SK-N-SH (cell line): ENCODE results near the gene GALK2. TPM values are rescaled to one million over a fixed set of nuclear protein-coding genes. Genes with fewer than 3 reads are reported as not detected.

Experiments
- CTCF ChIA-PET: fragments of 300-600, 350-600 bp; formaldehyde crosslinking; extraction: SDS; loops from one replicate; lab custom pipeline; 2021; lab: Yijun Ruan, JAX
- POLR2A ChIA-PET: fragments of 350-600 bp; sonication (Branson Sonifier 250); formaldehyde crosslinking; extraction: SDS; loops from one replicate; lab custom pipeline; 2020; ENCODE audit warnings: antibody characterized with exemption, inconsistent platforms; lab: Yijun Ruan, JAX
- DNase-seq: peaks from one replicate; pipeline ENCODE4 v3.0.0; 2012
- H2AFZ ChIP-seq: fragments of 200-600 bp; sonication (generic); 2 replicates; pipeline ENCODE4 v1.8.1; 2016; ENCODE audit warnings: antibody characterized with exemption, mild to moderate bottlenecking, low read depth
- H3F3A ChIP-seq: fragments of 200-600 bp; sonication (generic); replicated peaks from 2 replicates; pipeline ENCODE3; 2016; ENCODE audit warnings: antibody characterized with exemption, mild to moderate bottlenecking; ENCODE audit not compliant: insufficient read depth
- H3K27ac ChIP-seq, 2 experiments: fragments of 200-500 bp in 1 of 2; fragments of 200-600 bp in 1 of 2; sonication (Bioruptor generic) in 1 of 2; sonication (generic), shearing (Covaris generic) in 1 of 2; 2 replicates each; pipeline versions ENCODE4 v1.5.1 to v1.6.1; 2014 to 2016; ENCODE audit warnings: low read depth in 2 of 2, inconsistent platforms in 1 of 2, low read length in 1 of 2, mild to moderate bottlenecking in 1 of 2, mixed read lengths in 1 of 2
- H3K27me3 ChIP-seq: fragments of 200-600 bp; sonication (generic), shearing (Covaris generic); 2 replicates; pipeline ENCODE4 v1.6.1; 2016; ENCODE audit warnings: mixed run types; ENCODE audit not compliant: insufficient read depth
- H3K36me3 ChIP-seq, 2 experiments: fragments of 200-500 bp in 1 of 2; fragments of 200-600 bp in 1 of 2; sonication (Bioruptor generic) in 1 of 2; sonication (generic) in 1 of 2; replicated peaks in 1 of 2; 2 replicates each; pipeline versions ENCODE3 to v1.5.1; 2014 to 2016; ENCODE audit warnings: low read length in 1 of 2, mild to moderate bottlenecking in 1 of 2; ENCODE audit not compliant: insufficient read depth in 2 of 2, control insufficient read depth in 1 of 2
- H3K4me1 ChIP-seq, 2 experiments: fragments of 200-500 bp in 1 of 2; fragments of 200-600 bp in 1 of 2; sonication (Bioruptor generic) in 1 of 2; sonication (generic), shearing (Covaris generic) in 1 of 2; 2 replicates each; pipeline versions ENCODE4 v1.5.1 to v1.6.1; 2014 to 2016; ENCODE audit warnings: low read depth in 1 of 2, low read length in 1 of 2, mixed run types in 1 of 2; ENCODE audit not compliant: insufficient read depth in 2 of 2, control insufficient read depth in 1 of 2
- H3K4me2 ChIP-seq: fragments of 200-600 bp; sonication (generic), shearing (Covaris generic); 2 replicates; pipeline ENCODE4 v1.6.1; 2017; ENCODE audit warnings: mixed run types
- H3K4me3 ChIP-seq, 2 experiments: fragments of 200-500 bp in 1 of 2; fragments of 200-600 bp in 1 of 2; sonication (Bioruptor generic) in 1 of 2; sonication (generic), shearing (Covaris generic) in 1 of 2; 2 replicates each; pipeline versions ENCODE4 v1.5.1 to v1.8.1; 2014 to 2016; ENCODE audit warnings: low read depth in 2 of 2, inconsistent platforms in 1 of 2, low read length in 1 of 2, mild to moderate bottlenecking in 1 of 2, mixed read lengths in 1 of 2, moderate library complexity in 1 of 2
- H3K79me2 ChIP-seq: fragments of 200-600 bp; sonication (generic); 2 replicates; pipeline ENCODE4 v1.8.1; 2017; ENCODE audit warnings: mild to moderate bottlenecking; ENCODE audit not compliant: insufficient read depth
- H3K9ac ChIP-seq: fragments of 200-600 bp; sonication (generic); 2 replicates; pipeline ENCODE4 v1.6.1; 2017; ENCODE audit warnings: mixed run types
- H3K9me2 ChIP-seq: fragments of 200-600 bp; sonication (generic); 2 replicates; pipeline ENCODE4 v1.6.1; 2017; ENCODE audit warnings: mixed run types
- H3K9me3 ChIP-seq: fragments of 200-600 bp; sonication (generic); 2 replicates; pipeline ENCODE4 v1.6.1; 2017; ENCODE audit warnings: mixed run types, mild to moderate bottlenecking, moderate library complexity
- H4K20me1 ChIP-seq: fragments of 200-600 bp; sonication (generic); 2 replicates; pipeline ENCODE4 v1.6.1; 2017; ENCODE audit warnings: mild to moderate bottlenecking, mixed run types; ENCODE audit not compliant: insufficient read depth
- CHD2 ChIP-seq: fragments of 150-350 bp; IDR thresholded peaks from 2 replicates; pipeline ENCODE4 v1.6.1; 2018; ENCODE audit warnings: low read length; ENCODE audit not compliant: partially characterized antibody
- CTCF ChIP-seq: fragments of 200-600 bp; sonication (generic); IDR thresholded peaks from 2 replicates; pipeline ENCODE4 v1.6.1; 2017; ENCODE audit warnings: antibody characterized with exemption, mild to moderate bottlenecking, moderate library complexity
- EP300 ChIP-seq, 2 experiments: IDR thresholded peaks; 2 replicates each; pipeline versions ENCODE4 v1.4.0 to v1.6.1; 2012; ENCODE audit warnings: borderline replicate concordance in 1 of 2, low read depth in 1 of 2, low read length in 1 of 2
- EZH2phosphoT487 ChIP-seq: fragments of 200-600 bp; sonication (generic); IDR thresholded peaks from 2 replicates; pipeline ENCODE4 v1.6.1; 2017; ENCODE audit warnings: low read depth, mixed run types, mild to moderate bottlenecking, antibody characterized with exemption, moderate library complexity, borderline replicate concordance
- FOSL2 ChIP-seq: IDR thresholded peaks from 2 replicates; pipeline ENCODE4 v1.4.0; 2012; ENCODE audit warnings: low read depth, mild to moderate bottlenecking, moderate library complexity, borderline replicate concordance
- FOXJ3 ChIP-seq: sonication (generic); formaldehyde crosslinking; IDR thresholded peaks from 2 replicates; pipeline ENCODE4 v1.5.1; 2020; ENCODE audit warnings: mild to moderate bottlenecking, missing genetic modification reagents
- GABPA ChIP-seq: IDR thresholded peaks from 2 replicates; pipeline ENCODE4 v1.4.0; 2012; ENCODE audit warnings: low read depth, mild to moderate bottlenecking
- GATA2 ChIP-seq: sonication (generic); formaldehyde crosslinking; IDR thresholded peaks from 2 replicates; pipeline ENCODE4 v1.5.0; 2020; ENCODE audit warnings: mild to moderate bottlenecking, missing genetic modification reagents
- JUND ChIP-seq: IDR thresholded peaks from 2 replicates; pipeline ENCODE4 v1.4.0; 2012
- MAX ChIP-seq: IDR thresholded peaks from 2 replicates; pipeline ENCODE4 v1.4.0; 2012; ENCODE audit warnings: low read depth
- NFIC ChIP-seq: IDR thresholded peaks from 2 replicates; pipeline ENCODE4 v1.4.0; 2012; ENCODE audit warnings: borderline replicate concordance
- PBX3 ChIP-seq: IDR thresholded peaks from 2 replicates; pipeline ENCODE4; 2012
- POLR2AphosphoS5 ChIP-seq: IDR thresholded peaks from 2 replicates; pipeline ENCODE4 v1.6.1; 2012; ENCODE audit warnings: low read depth, low read length
- RAD21 ChIP-seq: IDR thresholded peaks from 2 replicates; pipeline ENCODE4 v1.6.1; 2012; ENCODE audit warnings: mild to moderate bottlenecking, low read length
- RCOR1 ChIP-seq: fragments of 150-350 bp; IDR thresholded peaks from 2 replicates; pipeline ENCODE4 v1.6.1; 2017; ENCODE audit warnings: antibody characterized with exemption, low read length
- REST ChIP-seq: IDR thresholded peaks from 2 replicates; pipeline ENCODE4 v1.6.1; 2012; ENCODE audit warnings: mild to moderate bottlenecking, low read depth, low read length, moderate library complexity
- RXRA ChIP-seq: IDR thresholded peaks from 2 replicates; pipeline ENCODE4 v1.4.0; 2012; ENCODE audit warnings: low read depth, mild to moderate bottlenecking, borderline replicate concordance
- SIN3A ChIP-seq: IDR thresholded peaks from 2 replicates; pipeline ENCODE4 v1.6.1; 2012; ENCODE audit warnings: low read depth, mild to moderate bottlenecking, low read length, moderate library complexity, borderline replicate concordance
- TCF12 ChIP-seq: IDR thresholded peaks from 2 replicates; pipeline ENCODE4 v1.4.0; 2012
- TEAD4 ChIP-seq: IDR thresholded peaks from 2 replicates; pipeline ENCODE4 v1.4.0; 2012; ENCODE audit warnings: mild to moderate bottlenecking, borderline replicate concordance; ENCODE audit not compliant: insufficient read depth
- USF2 ChIP-seq: fragments of 150-350 bp; IDR thresholded peaks from 2 replicates; pipeline ENCODE4 v1.6.1; 2017; ENCODE audit warnings: antibody characterized with exemption, low read length, low read depth, borderline replicate concordance
- YY1 ChIP-seq: IDR thresholded peaks from 2 replicates; pipeline ENCODE4 v1.4.0; 2012; ENCODE audit warnings: low read depth, mild to moderate bottlenecking
- WGBS: methylation state at CpG from one replicate; pipeline ENCODE4 v1.1.6; 2017; ENCODE audit warnings: low lambda C conversion rate; 5-methylcytosine and 5-hydroxymethylcytosine counted together
- polyA plus RNA-seq, 3 experiments: library from polyadenylated mRNA; depleted of rRNA; stranded (reverse); fragments of >200 nt; gene quantifications; 2 replicates each; pipeline ENCODE4 v1.2.3, GENCODE V29; 2012

GALK2 gene
- polyA plus RNA-seq, 1 of the 3 experiments (the other 2 are of a cell fraction) = 19.0 TPM

GRCh38 chr15:49135911-49136310 lies 34.1 kb upstream of the GALK2 start:
- no peaks in the 10 kb centered on the region for H3K27me3 ChIP-seq
- no peak overlapping the region for H2AFZ ChIP-seq
- H3K4me3 ChIP-seq = no peak overlapping the region
- H3K79me2 ChIP-seq = peaks cover 38% of the 10 kb centered on the region
- H3K36me3 ChIP-seq = peaks cover 85% of the 10 kb centered on the region in 2 experiments
- H3K4me2 ChIP-seq = 0 out of 2 replicates have a peak overlapping the region, but pooled peaks have one; percentile 8
- CTCF ChIA-PET = interaction anchor here (2.5 kb wide), 1 partner anchor 10 kb away, joined by 19 read pairs; no protein-coding TSS in a partner anchor
- peaks cover 50% of the 10 kb centered on the region for H3F3A ChIP-seq
- POLR2A ChIA-PET = no interaction called here
- peaks cover 0 to 40% of the 10 kb centered on the region in 2 experiments; a peak in 3 of 4 replicates for H3K4me1 ChIP-seq
- H3K9me2 ChIP-seq = no peaks in the 10 kb centered on the region; the same call in 1 of the 2 replicates
- no peaks in the 10 kb centered on the region for H3K9me3 ChIP-seq
- no peaks in the 10 kb centered on the region for H4K20me1 ChIP-seq
- no peak for DNase-seq
- peak overlapping the region; percentile 7; the same call in 1 of the 2 replicates for H3K9ac ChIP-seq
- peak overlapping the region in 1 of 2 experiments; percentile 77; a peak in 2 of 4 replicates for H3K27ac ChIP-seq
- WGBS = 15% methylated on average over 3 of the region's 3 CpGs
- TF ChIP-seq FOXJ3 (CRISPR knock-in tag) (no peak), JUND (peak; percentile 78), POLR2AphosphoS5 (peak; percentile 33; the same call in 1 of the 2 replicates), RAD21 (no peak), CHD2 (no peak), YY1 (no peak), EP300 (IDR thresholded peaks at IDR 0.05; ENCODE audit: borderline replicate concordance in 1 of 2, low read depth in 1 of 2, low read length in 1 of 2) (peak in 1 of 2 experiments; percentile 53; a peak in 1 of 4 replicates), REST (no peak), NFIC (no peak), CTCF (no peak), FOSL2 (peak; percentile 87), RXRA (no peak), SIN3A (no peak), GABPA (no peak), EZH2phosphoT487 (no peak), TEAD4 (peak; percentile 89), MAX (no peak), RCOR1 (no peak), PBX3 (peak; percentile 71), USF2 (no peak), TCF12 (peak; percentile 72), GATA2 (CRISPR knock-in tag) (no peak)
